Stomach (tissue), 4 donors: ENCODE measurements around the gene NHLH1.

ENCODE experiments used
- EP300 ChIP-seq: sonication (generic); formaldehyde crosslinking; IDR thresholded peaks from one replicate; pipeline ENCODE4 v1.6.1; 2017; ENCODE audit warnings: antibody characterized with exemption
- POLR2A ChIP-seq, 4 donors: fragments of 450-650 bp; IDR thresholded peaks; one replicate each; pipeline ENCODE4 v1.6.1; 2016; ENCODE audit warnings: antibody characterized with exemption in 4 of 4, control low read depth in 2 of 4, mild to moderate bottlenecking in 1 of 4, moderate library complexity in 1 of 4
- TF ChIP-seq, protein P1 (sequence below), 7 experiments: fragments of 450-650 bp in 4 of 7; fragments of 200-600 bp in 3 of 7; sonication (generic) in 3 of 7; IDR thresholded peaks; one replicate each; pipeline ENCODE4 v1.5.1; 2016 to 2019; ENCODE audit warnings: antibody characterized with exemption in 7 of 7, control low read depth in 2 of 7, mild to moderate bottlenecking in 1 of 7

GRCh38 chr1:160352555-160352954 is 14.3 kb upstream of the NHLH1 start:
- TF ChIP-seq, protein P1, sequence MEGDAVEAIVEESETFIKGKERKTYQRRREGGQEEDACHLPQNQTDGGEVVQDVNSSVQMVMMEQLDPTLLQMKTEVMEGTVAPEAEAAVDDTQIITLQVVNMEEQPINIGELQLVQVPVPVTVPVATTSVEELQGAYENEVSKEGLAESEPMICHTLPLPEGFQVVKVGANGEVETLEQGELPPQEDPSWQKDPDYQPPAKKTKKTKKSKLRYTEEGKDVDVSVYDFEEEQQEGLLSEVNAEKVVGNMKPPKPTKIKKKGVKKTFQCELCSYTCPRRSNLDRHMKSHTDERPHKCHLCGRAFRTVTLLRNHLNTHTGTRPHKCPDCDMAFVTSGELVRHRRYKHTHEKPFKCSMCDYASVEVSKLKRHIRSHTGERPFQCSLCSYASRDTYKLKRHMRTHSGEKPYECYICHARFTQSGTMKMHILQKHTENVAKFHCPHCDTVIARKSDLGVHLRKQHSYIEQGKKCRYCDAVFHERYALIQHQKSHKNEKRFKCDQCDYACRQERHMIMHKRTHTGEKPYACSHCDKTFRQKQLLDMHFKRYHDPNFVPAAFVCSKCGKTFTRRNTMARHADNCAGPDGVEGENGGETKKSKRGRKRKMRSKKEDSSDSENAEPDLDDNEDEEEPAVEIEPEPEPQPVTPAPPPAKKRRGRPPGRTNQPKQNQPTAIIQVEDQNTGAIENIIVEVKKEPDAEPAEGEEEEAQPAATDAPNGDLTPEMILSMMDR (IDR thresholded peaks at IDR 0.05): no peak
- TF ChIP-seq POLR2A (IDR thresholded peaks at IDR 0.05) (no peak), EP300 (no peak)
